ENCODE results near the gene KRT75. TPM values are rescaled to one million over a fixed set of nuclear protein-coding genes. Genes with fewer than 3 reads are reported as not detected.

The KRT75 gene
- total RNA-seq, 1 donor from 2014 or later, result not detected

GRCh38 chr12:52398176-52398575, 36.0 kb downstream of the KRT75 start:
- no peak overlapping the region for H3K4me3 Mint-ChIP-seq (ENCODE audit: unreplicated experiment)
- peaks cover 5% of the 10 kb centered on the region for H3K27me3 Mint-ChIP-seq (ENCODE audit: unreplicated experiment)
- DNase-seq, result no peak
- no peaks in the 10 kb centered on the region for H3K36me3 Mint-ChIP-seq (ENCODE audit: unreplicated experiment)
- H3K9me3 Mint-ChIP-seq (ENCODE audit: unreplicated experiment), result peaks cover 9% of the 10 kb centered on the region
- no peak overlapping the region for H3K27ac Mint-ChIP-seq (ENCODE audit: unreplicated experiment)
- TF ChIP-seq CTCF (IDR thresholded peaks at IDR 0.05; ENCODE audit: partially characterized antibody, unreplicated experiment), result no peak
- H3K4me1 Mint-ChIP-seq (ENCODE audit: low read depth, unreplicated experiment), result peaks cover 5% of the 10 kb centered on the region

DNA sequence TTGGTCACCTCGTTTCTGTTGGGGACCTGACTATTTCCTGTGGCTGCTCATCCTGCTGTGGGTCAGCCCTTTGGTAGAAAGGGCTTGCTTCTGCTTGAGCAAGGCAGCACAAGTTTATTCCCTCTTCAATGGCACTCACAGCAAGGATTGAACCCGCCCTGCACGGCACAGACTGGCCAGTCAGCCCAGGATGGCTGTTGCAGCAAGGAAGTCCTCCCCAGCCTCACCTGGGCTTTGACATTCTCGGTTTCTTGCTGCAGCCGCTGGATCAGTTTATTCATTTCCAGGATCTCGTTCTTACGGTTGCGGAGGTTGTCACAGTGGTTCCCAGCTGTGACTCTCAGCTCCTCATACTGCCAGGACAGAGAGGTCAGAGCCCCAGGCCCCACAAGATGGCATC, 37.5 kb downstream of the KRT75 start:
- peaks cover 5% of the 10 kb centered on the region for H3K27me3 Mint-ChIP-seq (ENCODE audit: unreplicated experiment)
- no peak for DNase-seq
- H3K27ac Mint-ChIP-seq (ENCODE audit: unreplicated experiment), result no peak overlapping the region
- H3K36me3 Mint-ChIP-seq (ENCODE audit: unreplicated experiment), result no peaks in the 10 kb centered on the region
- H3K4me1 Mint-ChIP-seq (ENCODE audit: low read depth, unreplicated experiment), result no peaks in the 10 kb centered on the region
- H3K9me3 Mint-ChIP-seq (ENCODE audit: unreplicated experiment), result peaks cover 4% of the 10 kb centered on the region
- no peak for TF ChIP-seq CTCF (IDR thresholded peaks at IDR 0.05; ENCODE audit: partially characterized antibody, unreplicated experiment)
- H3K4me3 Mint-ChIP-seq (ENCODE audit: unreplicated experiment), result no peak overlapping the region

GRCh38 chr12:52395761-52396434, 38.3 kb downstream of the KRT75 start:
- no peak overlapping the region for H3K4me3 Mint-ChIP-seq (ENCODE audit: unreplicated experiment)
- no peak for DNase-seq
- H3K27me3 Mint-ChIP-seq (ENCODE audit: unreplicated experiment), result peaks cover 5% of the 10 kb centered on the region
- H3K27ac Mint-ChIP-seq (ENCODE audit: unreplicated experiment), result no peak overlapping the region
- peaks cover 4% of the 10 kb centered on the region for H3K9me3 Mint-ChIP-seq (ENCODE audit: unreplicated experiment)
- TF ChIP-seq CTCF (IDR thresholded peaks at IDR 0.05; ENCODE audit: partially characterized antibody, unreplicated experiment), result peak; percentile 59
- no peaks in the 10 kb centered on the region for H3K36me3 Mint-ChIP-seq (ENCODE audit: unreplicated experiment)
- no peaks in the 10 kb centered on the region for H3K4me1 Mint-ChIP-seq (ENCODE audit: low read depth, unreplicated experiment)

GRCh38 chr12:52394836-52395405, 39.2 kb downstream of the KRT75 start:
- no peaks in the 10 kb centered on the region for H3K36me3 Mint-ChIP-seq (ENCODE audit: unreplicated experiment)
- no peak overlapping the region for H3K4me3 Mint-ChIP-seq (ENCODE audit: unreplicated experiment)
- peaks cover 4% of the 10 kb centered on the region for H3K9me3 Mint-ChIP-seq (ENCODE audit: unreplicated experiment)
- TF ChIP-seq CTCF (IDR thresholded peaks at IDR 0.05; ENCODE audit: partially characterized antibody, unreplicated experiment), result no peak
- no peaks in the 10 kb centered on the region for H3K4me1 Mint-ChIP-seq (ENCODE audit: low read depth, unreplicated experiment)
- peaks cover 5% of the 10 kb centered on the region for H3K27me3 Mint-ChIP-seq (ENCODE audit: unreplicated experiment)
- H3K27ac Mint-ChIP-seq (ENCODE audit: unreplicated experiment), result no peak overlapping the region
- no peak for DNase-seq

DNA sequence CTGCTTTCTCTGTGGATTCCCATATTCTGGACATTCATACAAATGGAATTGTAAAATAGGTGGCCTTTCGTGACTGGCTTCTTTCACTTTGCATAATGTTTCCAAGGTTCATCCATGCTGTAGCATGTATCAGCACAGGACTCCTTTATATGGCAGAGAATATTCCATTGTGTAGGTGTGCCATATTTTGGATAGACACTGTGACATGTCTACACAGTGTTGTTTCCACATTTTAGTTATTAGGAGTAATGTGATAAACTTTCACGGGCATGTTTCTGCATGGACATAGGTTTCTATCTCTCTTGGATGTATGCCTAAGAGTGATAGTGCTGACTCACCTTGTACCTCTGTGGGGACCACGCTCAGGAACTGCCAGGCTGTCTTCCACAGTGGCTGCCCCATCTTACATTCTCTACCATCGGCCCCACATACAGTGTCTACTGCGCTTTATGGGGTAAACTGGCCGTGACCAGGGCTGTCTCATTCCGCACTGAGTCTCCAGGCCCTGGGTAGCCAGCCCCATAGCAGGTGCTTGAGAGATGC, 41.6 kb downstream of the KRT75 start:
- Mint-ChIP-seq H3K27me3 (ENCODE audit: unreplicated experiment) (peaks cover 5% of the 10 kb centered on the region), H3K9me3 (ENCODE audit: unreplicated experiment) (peaks cover 4% of the 10 kb centered on the region), H3K4me1 (ENCODE audit: low read depth, unreplicated experiment) (no peaks in the 10 kb centered on the region), H3K27ac (ENCODE audit: unreplicated experiment) (no peak overlapping the region), H3K36me3 (ENCODE audit: unreplicated experiment) (no peaks in the 10 kb centered on the region), H3K4me3 (ENCODE audit: unreplicated experiment) (no peak overlapping the region)
- DNase-seq, result no peak
- TF ChIP-seq CTCF (IDR thresholded peaks at IDR 0.05; ENCODE audit: partially characterized antibody, unreplicated experiment), result no peak

Measured in glutamatergic neuron (in vitro differentiated cells).